ENCODE data around the gene SLC37A3.
"Not testable (repeated sequence)": the region's sequence is repeated elsewhere in the genome, so short reads cannot be mapped to it uniquely, and the experiment has no call there.

- TF ChIP-seq, protein P1, sequence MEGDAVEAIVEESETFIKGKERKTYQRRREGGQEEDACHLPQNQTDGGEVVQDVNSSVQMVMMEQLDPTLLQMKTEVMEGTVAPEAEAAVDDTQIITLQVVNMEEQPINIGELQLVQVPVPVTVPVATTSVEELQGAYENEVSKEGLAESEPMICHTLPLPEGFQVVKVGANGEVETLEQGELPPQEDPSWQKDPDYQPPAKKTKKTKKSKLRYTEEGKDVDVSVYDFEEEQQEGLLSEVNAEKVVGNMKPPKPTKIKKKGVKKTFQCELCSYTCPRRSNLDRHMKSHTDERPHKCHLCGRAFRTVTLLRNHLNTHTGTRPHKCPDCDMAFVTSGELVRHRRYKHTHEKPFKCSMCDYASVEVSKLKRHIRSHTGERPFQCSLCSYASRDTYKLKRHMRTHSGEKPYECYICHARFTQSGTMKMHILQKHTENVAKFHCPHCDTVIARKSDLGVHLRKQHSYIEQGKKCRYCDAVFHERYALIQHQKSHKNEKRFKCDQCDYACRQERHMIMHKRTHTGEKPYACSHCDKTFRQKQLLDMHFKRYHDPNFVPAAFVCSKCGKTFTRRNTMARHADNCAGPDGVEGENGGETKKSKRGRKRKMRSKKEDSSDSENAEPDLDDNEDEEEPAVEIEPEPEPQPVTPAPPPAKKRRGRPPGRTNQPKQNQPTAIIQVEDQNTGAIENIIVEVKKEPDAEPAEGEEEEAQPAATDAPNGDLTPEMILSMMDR (IDR thresholded peaks at IDR 0.05; ENCODE audit: insufficient read depth, low read depth, low read length) = not testable (repeated sequence)
- not testable (repeated sequence) for TF ChIP-seq EZH2 (IDR thresholded peaks at IDR 0.05; ENCODE audit: insufficient read depth, low read length)
These were observed 78.3 kb downstream of the SLC37A3 start for GRCh38 chr7:140320078-140320477.
